Lung (tissue), 12 donors: ENCODE data around the gene KRT39. TPM values are rescaled to one million over a fixed set of nuclear protein-coding genes. Genes with fewer than 3 reads are reported as not detected.

Experiments
- ATAC-seq: fragments of 200-7000 bp; cut with Tn5 transposase; one replicate; pipeline ENCODE4 v1.9.1; 2020; ENCODE audit warnings: moderate number of reproducible peaks; ENCODE audit not compliant: insufficient read depth, low FRiP score
- DNase-seq, 3 donors: peaks; one replicate each; pipeline ENCODE4 v3.0.0-alpha.2; 2013 to 2017
- H3K27ac ChIP-seq, 2 donors: one replicate each; pipeline ENCODE4 v1.5.1; 2013; ENCODE audit warnings: mild to moderate bottlenecking in 2 of 2, moderate library complexity in 2 of 2, control low read depth in 1 of 2, inconsistent platforms in 1 of 2, low read depth in 1 of 2, low read length in 1 of 2
- H3K27me3 ChIP-seq, 3 donors: one replicate each; pipeline ENCODE4 v1.5.1; 2013; ENCODE audit warnings: low read length in 2 of 3; ENCODE audit not compliant: control insufficient read depth in 3 of 3, insufficient read depth in 3 of 3
- H3K36me3 ChIP-seq, 4 donors: one replicate each; pipeline ENCODE4 v1.5.1; 2013; ENCODE audit warnings: low read length in 4 of 4, mild to moderate bottlenecking in 1 of 4, moderate library complexity in 1 of 4; ENCODE audit not compliant: control insufficient read depth in 4 of 4, insufficient read depth in 4 of 4
- H3K4me1 ChIP-seq, 5 donors: one replicate each; pipeline ENCODE4 v1.5.1; 2013; ENCODE audit warnings: low read length in 5 of 5, mild to moderate bottlenecking in 2 of 5, moderate library complexity in 1 of 5; ENCODE audit not compliant: control insufficient read depth in 5 of 5, insufficient read depth in 5 of 5
- H3K4me3 ChIP-seq: one replicate; pipeline ENCODE4 v1.5.1; 2013; ENCODE audit warnings: mild to moderate bottlenecking, control low read depth, moderate library complexity
- H3K9ac ChIP-seq, 2 donors: one replicate each; pipeline ENCODE4 v1.5.1; 2013; ENCODE audit warnings: low read length in 2 of 2, control low read depth in 1 of 2; ENCODE audit not compliant: insufficient read depth in 1 of 2
- H3K9me3 ChIP-seq, 4 donors: one replicate each; pipeline ENCODE4 v1.5.1; 2013; ENCODE audit warnings: low read length in 3 of 4, mild to moderate bottlenecking in 1 of 4, moderate library complexity in 1 of 4; ENCODE audit not compliant: control insufficient read depth in 4 of 4, insufficient read depth in 3 of 4
- CTCF ChIP-seq: IDR thresholded peaks from 2 replicates; pipeline ENCODE4 v1.5.1; 2012; ENCODE audit warnings: mild to moderate bottlenecking; ENCODE audit errors: control extremely low read depth, extremely low read depth
- WGBS, 2 donors: extraction: QIAGEN DNeasy Blood & Tissue Kit; methylation state at CpG; one replicate each; pipeline ENCODE4 v1.1.7; 2013; 5-methylcytosine and 5-hydroxymethylcytosine counted together
- polyA plus RNA-seq, 2 donors: library from polyadenylated mRNA; stranded (reverse); fragments of 200-250 nt; gene quantifications; one replicate each; pipeline ENCODE4 v1.2.1, GENCODE V29; 2013
- total RNA-seq, 2 donors: library from RNA; depleted of rRNA in 1 of 2; stranded (reverse); fragments of >200 nt in 1 of 2; gene quantifications; one replicate each; pipeline ENCODE4 v1.2.1, GENCODE V29; 2014 to 2021
- donor health status: control.
- donor health status: control.
- donor health status: Bipolar disorder and iron deficiency.
- donor health status: healthy.
- donor health status: DM: yes; HTN: yes; CAD: no.

The KRT39 gene
- total and polyA plus RNA-seq, 4 donors: not detected

DNA sequence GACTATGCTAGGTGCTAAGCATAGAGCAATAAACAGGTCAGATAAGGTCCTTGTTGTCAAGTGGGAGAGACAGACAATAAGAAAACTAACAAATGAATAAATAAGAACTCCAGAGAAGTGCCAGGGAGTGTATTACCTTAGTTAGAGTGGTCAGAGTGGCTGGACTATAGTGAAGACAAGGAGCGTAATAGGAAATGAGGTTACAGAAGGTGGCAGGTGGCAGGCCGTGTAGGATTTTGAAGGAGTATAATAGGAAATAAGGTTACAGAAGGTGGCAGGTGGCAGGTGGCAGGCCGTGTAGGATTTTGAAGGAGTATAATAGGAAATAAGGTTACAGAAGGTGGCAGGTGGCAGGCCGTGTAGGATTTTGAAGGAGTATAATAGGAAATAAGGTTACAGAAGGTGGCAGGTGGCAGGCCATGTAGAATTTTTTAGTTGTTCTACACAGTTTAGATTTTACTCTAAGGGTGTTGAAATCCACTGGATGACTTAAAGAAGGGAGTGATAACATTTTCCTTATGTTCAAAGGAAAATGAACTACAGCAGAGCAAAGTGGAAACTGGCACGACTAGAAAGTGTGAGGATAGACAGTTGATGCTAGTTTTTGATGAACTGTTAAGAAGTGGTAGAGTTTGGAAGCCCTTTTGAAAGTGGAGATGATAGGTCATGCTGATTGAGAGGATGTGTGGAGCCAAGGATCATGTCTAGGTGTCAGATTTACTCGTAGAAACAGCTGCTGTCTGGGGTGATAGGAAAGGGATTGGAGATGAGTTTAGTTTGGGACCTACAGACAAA, 45.8 kb upstream of the KRT39 start:
- peaks cover 0 to 5% (median 0%) of the 10 kb centered on the region in 5 donors for H3K4me1 ChIP-seq
- no peaks in the 10 kb centered on the region for H3K9me3 ChIP-seq
- H3K27ac ChIP-seq: no peak overlapping the region
- no peaks in the 10 kb centered on the region for H3K36me3 ChIP-seq
- TF ChIP-seq CTCF: no peak
- ATAC-seq (no peak), DNase-seq (no peak)
- no peaks in the 10 kb centered on the region for H3K27me3 ChIP-seq
- WGBS, 2 donors: 65 to 71% methylated on average over 6 of the region's 6 CpGs
- H3K4me3 ChIP-seq: no peak overlapping the region
- H3K9ac ChIP-seq: no peak overlapping the region

DNA sequence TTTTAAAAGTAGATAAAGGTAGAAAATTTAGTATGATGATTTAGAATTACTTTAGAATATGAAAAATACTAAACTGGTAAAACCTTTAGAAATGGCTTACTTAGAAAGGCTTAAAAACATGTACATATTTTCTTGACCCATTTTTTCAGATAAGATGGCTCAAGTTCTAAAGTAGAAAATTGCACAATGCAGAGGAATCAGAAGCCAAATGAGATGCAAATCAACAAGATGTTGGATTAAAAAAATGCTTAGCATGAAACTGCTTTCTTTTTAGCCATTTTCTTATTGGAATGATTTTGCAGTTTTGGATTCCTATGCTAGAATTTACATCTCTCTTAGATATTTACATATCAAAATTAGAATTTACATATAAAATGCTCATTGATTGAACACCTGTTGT, 43.7 kb upstream of the KRT39 start:
- Histone ChIP-seq H3K36me3 (no peaks in the 10 kb centered on the region), H3K27ac (no peak overlapping the region), H3K27me3 (no peaks in the 10 kb centered on the region), H3K4me1 (peaks cover 0 to 5% (median 0%) of the 10 kb centered on the region in 5 donors), H3K9me3 (no peaks in the 10 kb centered on the region), H3K9ac (no peak overlapping the region), H3K4me3 (no peak overlapping the region)
- ATAC-seq (no peak), DNase-seq (no peak)
- TF ChIP-seq CTCF: no peak

DNA sequence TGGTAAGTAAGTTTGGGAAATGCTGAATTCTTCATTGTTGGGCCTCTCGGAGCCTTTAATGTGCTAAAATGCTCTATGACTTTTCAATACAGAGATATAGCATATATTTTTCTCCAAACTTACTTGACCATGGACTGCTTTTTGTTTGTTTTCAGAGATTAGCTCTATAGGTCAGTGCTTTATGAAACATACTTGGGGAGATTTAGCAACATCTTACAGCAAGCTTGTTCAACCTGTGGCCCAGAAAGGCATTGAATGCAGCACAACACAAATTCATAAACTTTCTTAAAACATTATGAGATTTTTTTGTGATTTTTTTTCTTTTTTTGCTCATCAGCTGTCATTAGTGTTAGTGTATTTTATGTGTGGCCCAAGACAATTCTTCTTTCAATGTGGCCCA, 43.2 kb upstream of the KRT39 start:
- ATAC-seq (no peak), DNase-seq (no peak)
- Histone ChIP-seq H3K4me3 (no peak overlapping the region), H3K27ac (no peak overlapping the region), H3K36me3 (no peaks in the 10 kb centered on the region), H3K9ac (no peak overlapping the region), H3K9me3 (no peaks in the 10 kb centered on the region), H3K27me3 (no peaks in the 10 kb centered on the region), H3K4me1 (peaks cover 0 to 5% (median 0%) of the 10 kb centered on the region in 5 donors)
- no peak for TF ChIP-seq CTCF
- WGBS, 2 donors: 84 to 88% methylated on average over 1 of the region's 1 CpG
